PC-3 (cell line): ENCODE measurements around the gene PDIA3. TPM values are rescaled to one million over a fixed set of nuclear protein-coding genes. Genes with fewer than 3 reads are reported as not detected.

ENCODE experiments used
- ATAC-seq: fragments of 200-7000 bp; cut with Tn5 transposase; 2 replicates; pipeline ENCODE4 v1.9.1; 2020; ENCODE audit warnings: mild to moderate bottlenecking, moderate library complexity
- BruUV-seq: library from RNA; stranded (reverse); fragments of 400-500 nt; replicated peaks from 2 replicates; lab custom pipeline; 2021; lab: Mats Ljungman, UMichigan
- CTCF ChIA-PET: fragments of 300-600 bp; sonication (Branson Sonifier 250); formaldehyde crosslinking; loops from one replicate; lab custom pipeline; 2022; ENCODE audit warnings: antibody characterized with exemption; lab: Charles Lee
- POLR2A ChIA-PET: fragments of 300-600 bp; sonication (Branson Sonifier 250); formaldehyde crosslinking; loops from one replicate; lab custom pipeline; 2022; ENCODE audit warnings: antibody characterized with exemption; ENCODE audit not compliant: unreplicated experiment; lab: Charles Lee
- DNase-seq: peaks from one replicate; pipeline ENCODE4 v3.0.0-alpha.2; 2015
- H2AFZ ChIP-seq: fragments of 300-600 bp; sonication (generic); 2 replicates; pipeline ENCODE4 v1.6.0; 2016; ENCODE audit warnings: antibody characterized with exemption, low read length
- H3F3A ChIP-seq: fragments of 300-600 bp; sonication (generic); one replicate; pipeline ENCODE4 v1.6.0; 2017; ENCODE audit warnings: antibody characterized with exemption, low read length, control low read depth, mild to moderate bottlenecking; ENCODE audit not compliant: unreplicated experiment
- H3K27ac ChIP-seq: fragments of 300-600 bp; sonication (generic); 2 replicates; pipeline ENCODE4 v1.5.1; 2016; ENCODE audit warnings: mild to moderate bottlenecking, low read length
- H3K27me3 ChIP-seq: fragments of 300-600 bp; sonication (generic); 2 replicates; pipeline ENCODE4 v1.6.1; 2016; ENCODE audit warnings: low read length, mixed read lengths
- H3K36me3 ChIP-seq: fragments of 300-600 bp; sonication (generic); 2 replicates; pipeline ENCODE4 v1.6.1; 2016; ENCODE audit warnings: low read depth, mixed run types, low read length, mixed read lengths
- H3K4me1 ChIP-seq: fragments of 300-600 bp; sonication (generic); 2 replicates; pipeline ENCODE4 v1.5.1; 2016; ENCODE audit warnings: low read length; ENCODE audit not compliant: insufficient read depth
- H3K4me2 ChIP-seq: fragments of 300-600 bp; sonication (generic); 2 replicates; pipeline ENCODE4 v1.6.0; 2016; ENCODE audit warnings: low read length
- H3K4me3 ChIP-seq: fragments of 300-600 bp; sonication (generic); 2 replicates; pipeline ENCODE4 v1.5.1; 2016; ENCODE audit warnings: mild to moderate bottlenecking, low read length, mixed read lengths
- H3K79me2 ChIP-seq: fragments of 300-600 bp; sonication (generic); 2 replicates; pipeline ENCODE4 v1.6.1; 2017; ENCODE audit warnings: low read length, mixed read lengths
- H3K9ac ChIP-seq: fragments of 300-600 bp; sonication (generic); 2 replicates; pipeline ENCODE4 v1.6.0; 2016; ENCODE audit warnings: mild to moderate bottlenecking, low read length
- H3K9me2 ChIP-seq: fragments of 300-600 bp; sonication (generic); replicated peaks from 2 replicates; pipeline ENCODE4 v1.6.1; 2016; ENCODE audit warnings: mixed run types, low read length, mixed read lengths
- H3K9me3 ChIP-seq: fragments of 300-600 bp; sonication (generic); 2 replicates; pipeline ENCODE4 v1.6.1; 2016; ENCODE audit warnings: low read length, mixed read lengths
- H4K20me1 ChIP-seq: fragments of 300-600 bp; sonication (generic); 2 replicates; pipeline ENCODE4 v1.6.1; 2016; ENCODE audit warnings: low read length, mixed read lengths
- CTCF ChIP-seq: fragments of 300-600 bp; sonication (generic); conservative IDR thresholded peaks from 2 replicates; pipeline ENCODE4 v1.5.1; 2017; ENCODE audit warnings: antibody characterized with exemption, low read depth, mild to moderate bottlenecking, low read length
- EZH2 ChIP-seq: fragments of 300-600 bp; sonication (generic); IDR thresholded peaks from one replicate; pipeline ENCODE4 v1.6.1; 2017; ENCODE audit warnings: antibody characterized with exemption, mild to moderate bottlenecking, low read length; ENCODE audit not compliant: unreplicated experiment
- EZH2phosphoT487 ChIP-seq: fragments of 300-600 bp; sonication (generic); IDR thresholded peaks from 2 replicates; pipeline ENCODE4 v1.6.1; 2018; ENCODE audit warnings: mild to moderate bottlenecking, antibody characterized with exemption, low read length, borderline replicate concordance
- intact Hi-C: fragments of 100-400 bp; cut with micrococcal nuclease; formaldehyde crosslinking; loops from 2 replicates; pipeline ENCODE4 v1.9.0; 2023
- total RNA-seq: library from RNA; depleted of rRNA; stranded (reverse); fragments of >200 nt; gene quantifications from 2 replicates; pipeline ENCODE4 v1.2.3, GENCODE V29; 2014

PDIA3 gene
- total RNA-seq, 1 experiment from 2014 or later, result 187 TPM

GRCh38 chr15:43779016-43779415, 32.8 kb downstream of the PDIA3 start:
- peaks cover 5% of the 10 kb centered on the region; the same call in 1 of the 2 replicates for H3K36me3 ChIP-seq
- no peaks in the 10 kb centered on the region for H3F3A ChIP-seq
- intact Hi-C loops, result no loop called here
- no peak overlapping the region for H3K9ac ChIP-seq
- BruUV-seq, result no TSS peak
- CTCF ChIA-PET, result no interaction called here
- H3K4me3 ChIP-seq, result no peak overlapping the region
- H3K9me2 ChIP-seq, result no peaks in the 10 kb centered on the region
- no peaks in the 10 kb centered on the region for H3K27me3 ChIP-seq
- peaks cover 10% of the 10 kb centered on the region; the same call in 1 of the 2 replicates for H3K79me2 ChIP-seq
- ATAC-seq (no peak), DNase-seq (no peak)
- no peaks in the 10 kb centered on the region for H4K20me1 ChIP-seq
- H2AFZ ChIP-seq, result no peak overlapping the region
- no peak overlapping the region for H3K27ac ChIP-seq
- no peak for TF ChIP-seq CTCF
- TF ChIP-seq EZH2phosphoT487, result no peak
- TF ChIP-seq EZH2, result no peak
- no peak overlapping the region for H3K4me2 ChIP-seq
- no peaks in the 10 kb centered on the region for H3K9me3 ChIP-seq
- POLR2A ChIA-PET, result no interaction called here
- H3K4me1 ChIP-seq, result peaks cover 17% of the 10 kb centered on the region; the same call in 1 of the 2 replicates

GRCh38 chr15:43789409-43789808, 43.2 kb downstream of the PDIA3 start:
- Histone ChIP-seq H3K9me3 (no peaks in the 10 kb centered on the region), H3K4me2 (no peak overlapping the region), H3K9ac (no peak overlapping the region), H3K9me2 (no peaks in the 10 kb centered on the region), H3F3A (no peaks in the 10 kb centered on the region), H3K27ac (no peak overlapping the region), H4K20me1 (peaks cover 5% of the 10 kb centered on the region; the same call in 1 of the 2 replicates), H3K4me3 (no peak overlapping the region), H3K27me3 (no peaks in the 10 kb centered on the region), H2AFZ (no peak overlapping the region), H3K4me1 (peaks cover 18% of the 10 kb centered on the region), H3K36me3 (peaks cover 10% of the 10 kb centered on the region; the same call in 1 of the 2 replicates), H3K79me2 (peaks cover 23% of the 10 kb centered on the region)
- DNase-seq, result no peak
- no TSS peak for BruUV-seq
- ChIA-PET POLR2A (no interaction called here), CTCF (no interaction called here)
- ATAC-seq, result no peak
- TF ChIP-seq EZH2 (no peak), EZH2phosphoT487 (no peak), CTCF (no peak)
- intact Hi-C loops, result no loop called here

- DNase-seq, result peak; percentile 99
- peaks cover 5% of the 10 kb centered on the region; the same call in 1 of the 2 replicates for H4K20me1 ChIP-seq
- peaks cover 35% of the 10 kb centered on the region for H3K79me2 ChIP-seq
- no peaks in the 10 kb centered on the region for H3K9me2 ChIP-seq
- peaks cover 30% of the 10 kb centered on the region for H3K36me3 ChIP-seq
- POLR2A ChIA-PET, result interaction anchor here (0.6 kb wide), 1 partner anchor 15 kb away, joined by 3 read pairs; no protein-coding TSS in a partner anchor
- peak within 1 kb of the TSS; percentile 74 for H3K27ac ChIP-seq
- H2AFZ ChIP-seq, result peak within 1 kb of the TSS; percentile 81
- H3K9ac ChIP-seq, result peak within 1 kb of the TSS; percentile 99
- H3K9me3 ChIP-seq, result no peaks in the 10 kb centered on the region
- H3K27me3 ChIP-seq, result no peaks in the 10 kb centered on the region
- peak; percentile 96 for ATAC-seq
- peak within 1 kb of the TSS; percentile 90 for H3K4me2 ChIP-seq
- intact Hi-C loops, result loop anchor here (2.0 kb wide), 1 partner anchor 15 kb away; the partner anchor contains the start of gene ELL3
- no peaks in the 10 kb centered on the region for H3F3A ChIP-seq
- peak within 1 kb of the TSS; percentile 96 for H3K4me3 ChIP-seq
- TF ChIP-seq CTCF (no peak), EZH2phosphoT487 (no peak), EZH2 (no peak)
- BruUV-seq, result TSS peak; percentile 67
- peaks cover 36% of the 10 kb centered on the region for H3K4me1 ChIP-seq
- CTCF ChIA-PET, result no interaction called here
These were observed 45.9 kb downstream of the PDIA3 start, which contains the start of gene SERF2 for GRCh38 chr15:43791993-43792760. SERF2 (plus strand) TSS chr15:43792320; CDS start chr15:43792377, 57 bp downstream.
